HT-29 (cell line): Measurements from ENCODE around the gene BSX. TPM values are rescaled to one million over a fixed set of nuclear protein-coding genes. Genes with fewer than 3 reads are reported as not detected.

Experiments used
- DNase-seq: peaks from one replicate; pipeline ENCODE4 v3.0.0-alpha.2; 2015; ENCODE audit warnings: low spot score
- total RNA-seq: library from RNA; depleted of rRNA; stranded (reverse); fragments of >200 nt; shearing (Covaris generic); gene quantifications from 2 replicates; pipeline ENCODE4 v1.2.3, GENCODE V29; 2014; rRNA removed

Gene BSX
- total RNA-seq, 1 experiment from 2014 or later = not detected

GRCh38 chr11:122963961-122964360 lies 17.7 kb downstream of the BSX start:
- DNase-seq = no peak

GRCh38 chr11:122954455-122954854 lies 27.2 kb downstream of the BSX start:
- DNase-seq = no peak

- no peak for DNase-seq
These were observed 30.4 kb downstream of the BSX start for GRCh38 chr11:122951211-122951610.

- no peak for DNase-seq
These were observed 43.1 kb downstream of the BSX start for GRCh38 chr11:122938557-122938956.

- no peak for DNase-seq
These were observed 43.7 kb downstream of the BSX start for GRCh38 chr11:122937983-122938382.

- no peak for DNase-seq
These were observed 48.2 kb downstream of the BSX start for GRCh38 chr11:122933416-122933815.

GRCh38 chr11:122931510-122931909 lies 50.1 kb downstream of the BSX start:
- no peak for DNase-seq

Other genes starting within 250 kb of the BSX start
- gene CRTAM, start 143.3 kb downstream of the BSX start, total RNA-seq = not detected in 2 replicates
- gene JHY, start 99.1 kb downstream of the BSX start, total RNA-seq = 0.26 and 0.28 TPM in 2 replicates
- gene HSPA8, start 80.3 kb upstream of the BSX start, total RNA-seq = 2,030 and 2,090 TPM in 2 replicates
- not detected in 2 replicates for gene CLMP, start 213.4 kb upstream of the BSX start, total RNA-seq